Measurements from ENCODE around the gene SERPINA6. TPM values are rescaled to one million over a fixed set of nuclear protein-coding genes. Genes with fewer than 3 reads are reported as not detected.
"Not testable (repeated sequence)": the region's sequence is repeated elsewhere in the genome, so short reads cannot be mapped to it uniquely, and the experiment has no call there.

The SERPINA6 gene
- polyA plus RNA-seq, 1 donor (not counting 4 experiments of a cell fraction or from before 2014, with no cell fraction given), result not detected

DNA sequence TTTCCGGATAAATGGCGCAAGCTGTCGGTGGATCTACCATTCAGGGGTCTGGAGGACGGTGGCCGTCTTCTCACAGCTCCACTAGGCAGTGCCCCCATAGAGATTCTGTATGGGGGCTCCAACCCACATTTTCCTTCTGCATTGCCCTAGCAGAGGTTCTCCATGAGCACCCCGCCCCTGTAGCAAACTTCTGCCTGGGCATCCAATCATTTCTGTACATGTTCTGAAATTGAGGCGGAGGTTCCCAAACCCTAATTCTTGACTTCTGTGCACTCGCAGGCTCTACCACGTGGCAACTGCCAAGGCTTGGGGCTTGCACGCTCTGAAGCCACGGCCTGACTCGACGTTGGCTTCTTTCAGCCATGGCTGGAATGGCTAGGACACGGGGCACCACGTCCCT lies 25.0 kb downstream of the SERPINA6 start:
- DNase-seq (ENCODE audit: low read depth, low spot score) (no peak), FAIRE-seq (no peak)
- Histone ChIP-seq H3K27ac (ENCODE audit: control insufficient read depth, insufficient read depth, low read length) (no peak overlapping the region), H3K4me3 (ENCODE audit: control insufficient read depth in 2 of 3, extremely low read depth in 1 of 3, insufficient read depth in 2 of 3, low read depth in 1 of 3, low read length in 3 of 3) (no peak overlapping the region), H3K9me1 (ENCODE audit: control insufficient read depth, extremely low read depth, insufficient read depth, low read length) (no peaks in the 10 kb centered on the region), H3K27me3 (ENCODE audit: control insufficient read depth, extremely low read depth, insufficient read depth, low read length) (no peaks in the 10 kb centered on the region), H3K4me2 (ENCODE audit: control insufficient read depth, extremely low read depth, insufficient read depth, low read depth, low read length) (no peak overlapping the region), H3K9ac (ENCODE audit: control insufficient read depth, extremely low read depth, insufficient read depth, low read length) (no peak overlapping the region), H3K36me3 (ENCODE audit: control insufficient read depth in 2 of 2, extremely low read depth in 1 of 2, insufficient read depth in 2 of 2, low read length in 2 of 2) (no peaks in the 10 kb centered on the region), H3K9me3 (ENCODE audit: control insufficient read depth, low read depth, low read length) (no peaks in the 10 kb centered on the region), H4K20me1 (ENCODE audit: control insufficient read depth, extremely low read depth, insufficient read depth, low read length) (no peaks in the 10 kb centered on the region), H3K4me1 (ENCODE audit: control insufficient read depth, extremely low read depth, insufficient read depth, low read length) (no peaks in the 10 kb centered on the region), H3K79me2 (ENCODE audit: control insufficient read depth, insufficient read depth, low read length) (no peaks in the 10 kb centered on the region), H2AFZ (ENCODE audit: control insufficient read depth, low read length) (no peak overlapping the region)
- dilution Hi-C loops (cut with MboI; ENCODE audit: extremely low pct_ligation_motif_present, low sequenced_read_pairs), result no loop called here
- no peak for TF ChIP-seq EZH2 (IDR thresholded peaks at IDR 0.05; ENCODE audit: low read length)
- TF ChIP-seq, protein P1, sequence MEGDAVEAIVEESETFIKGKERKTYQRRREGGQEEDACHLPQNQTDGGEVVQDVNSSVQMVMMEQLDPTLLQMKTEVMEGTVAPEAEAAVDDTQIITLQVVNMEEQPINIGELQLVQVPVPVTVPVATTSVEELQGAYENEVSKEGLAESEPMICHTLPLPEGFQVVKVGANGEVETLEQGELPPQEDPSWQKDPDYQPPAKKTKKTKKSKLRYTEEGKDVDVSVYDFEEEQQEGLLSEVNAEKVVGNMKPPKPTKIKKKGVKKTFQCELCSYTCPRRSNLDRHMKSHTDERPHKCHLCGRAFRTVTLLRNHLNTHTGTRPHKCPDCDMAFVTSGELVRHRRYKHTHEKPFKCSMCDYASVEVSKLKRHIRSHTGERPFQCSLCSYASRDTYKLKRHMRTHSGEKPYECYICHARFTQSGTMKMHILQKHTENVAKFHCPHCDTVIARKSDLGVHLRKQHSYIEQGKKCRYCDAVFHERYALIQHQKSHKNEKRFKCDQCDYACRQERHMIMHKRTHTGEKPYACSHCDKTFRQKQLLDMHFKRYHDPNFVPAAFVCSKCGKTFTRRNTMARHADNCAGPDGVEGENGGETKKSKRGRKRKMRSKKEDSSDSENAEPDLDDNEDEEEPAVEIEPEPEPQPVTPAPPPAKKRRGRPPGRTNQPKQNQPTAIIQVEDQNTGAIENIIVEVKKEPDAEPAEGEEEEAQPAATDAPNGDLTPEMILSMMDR (optimal IDR thresholded peaks at IDR 0.05 in 1 of 3, IDR thresholded peaks at IDR 0.05 in 1 of 3, conservative IDR thresholded peaks at IDR 0.05 in 1 of 3; ENCODE audit: extremely low read depth in 1 of 3, insufficient read depth in 2 of 3, low read length in 3 of 3), result no peak

GRCh38 chr14:94296181-94296545 lies 27.0 kb downstream of the SERPINA6 start:
- H3K9ac ChIP-seq (ENCODE audit: control insufficient read depth, extremely low read depth, insufficient read depth, low read length); H3K4me3 ChIP-seq (ENCODE audit: control insufficient read depth in 2 of 3, extremely low read depth in 1 of 3, insufficient read depth in 2 of 3, low read depth in 1 of 3, low read length in 3 of 3); H3K27me3 ChIP-seq (ENCODE audit: control insufficient read depth, extremely low read depth, insufficient read depth, low read length); FAIRE-seq; dilution Hi-C loops (cut with MboI; ENCODE audit: extremely low pct_ligation_motif_present, low sequenced_read_pairs); H3K4me1 ChIP-seq (ENCODE audit: control insufficient read depth, extremely low read depth, insufficient read depth, low read length); H3K4me2 ChIP-seq (ENCODE audit: control insufficient read depth, extremely low read depth, insufficient read depth, low read depth, low read length); DNase-seq (ENCODE audit: low read depth, low spot score); H2AFZ ChIP-seq (ENCODE audit: control insufficient read depth, low read length); H3K9me1 ChIP-seq (ENCODE audit: control insufficient read depth, extremely low read depth, insufficient read depth, low read length); H3K79me2 ChIP-seq (ENCODE audit: control insufficient read depth, insufficient read depth, low read length); H3K27ac ChIP-seq (ENCODE audit: control insufficient read depth, insufficient read depth, low read length); H4K20me1 ChIP-seq (ENCODE audit: control insufficient read depth, extremely low read depth, insufficient read depth, low read length); H3K9me3 ChIP-seq (ENCODE audit: control insufficient read depth, low read depth, low read length); H3K36me3 ChIP-seq (ENCODE audit: control insufficient read depth in 2 of 2, extremely low read depth in 1 of 2, insufficient read depth in 2 of 2, low read length in 2 of 2): not testable (repeated sequence)
